ENCODE data around the gene PLOD3.

- no peak for TF ChIP-seq CTCF (IDR thresholded peaks at IDR 0.05; ENCODE audit: low read depth, low read length, poor library complexity, severe bottlenecking)
- no peak for TF ChIP-seq EZH2phosphoT487 (IDR thresholded peaks at IDR 0.05; ENCODE audit: borderline replicate concordance, low read length)
Observed at GRCh38 chr7:101179117-101179516, 38.3 kb downstream of the PLOD3 start.

Measured in DOHH2 (cell line).